ENCODE data around the gene YIF1B. TPM values are rescaled to one million over a fixed set of nuclear protein-coding genes. Genes with fewer than 3 reads are reported as not detected.

YIF1B gene
- total and polyA plus RNA-seq, 9 of the 15 experiments (the other 6 are each of a cell fraction or from before 2014, with no cell fraction given): 8.5 to 586 (median 323) TPM

DNA sequence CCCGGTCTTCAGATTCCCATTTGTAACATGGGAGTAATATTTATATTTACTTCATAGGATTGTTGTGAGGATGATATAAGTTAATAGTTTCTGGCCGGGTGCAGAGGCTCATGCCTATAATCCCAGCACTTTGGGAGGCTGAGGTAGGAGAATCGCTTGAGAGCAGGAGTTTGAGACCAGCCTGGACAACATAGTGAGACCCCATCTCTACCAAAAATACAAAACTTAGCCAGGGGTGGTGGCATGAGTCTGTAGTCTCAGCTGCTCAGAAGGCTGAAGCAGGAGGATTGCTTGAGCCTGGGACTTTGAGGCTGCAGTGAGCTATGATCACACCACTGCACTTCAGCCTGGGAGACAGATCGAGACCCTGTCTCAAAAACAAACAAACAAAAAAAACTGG lies 31.1 kb upstream of the YIF1B start:
- Histone ChIP-seq H3K4me1 (replicated peaks in 1 of 2; ENCODE audit: control insufficient read depth in 2 of 2, insufficient read depth in 2 of 2, low read length in 2 of 2) (peaks cover 0 to 5% of the 10 kb centered on the region in 2 experiments; a peak in 2 of 5 replicates), H3K9me1 (ENCODE audit: control insufficient read depth, insufficient read depth, low read length) (no peaks in the 10 kb centered on the region), H3K27ac (ENCODE audit: extremely low read depth, low read depth, low read length) (no peak overlapping the region), H3K9me3 (replicated peaks; ENCODE audit: control insufficient read depth, insufficient read depth, low read depth, low read length) (no peaks in the 10 kb centered on the region), H3K4me2 (ENCODE audit: insufficient read depth, low read length) (no peak overlapping the region), H2AFZ (ENCODE audit: low read depth, low read length) (no peak overlapping the region), H3K9ac (ENCODE audit: insufficient read depth in 1 of 2, low read depth in 2 of 2, low read length in 2 of 2) (no peak overlapping the region), H4K20me1 (replicated peaks; ENCODE audit: control insufficient read depth, insufficient read depth, low read length) (no peaks in the 10 kb centered on the region), H3K4me3 (no peak overlapping the region), H3K79me2 (ENCODE audit: control insufficient read depth, insufficient read depth, low read length) (no peaks in the 10 kb centered on the region), H3K36me3 (ENCODE audit: control insufficient read depth, insufficient read depth, low read length) (no peaks in the 10 kb centered on the region), H3K27me3 (ENCODE audit: control insufficient read depth in 2 of 2, insufficient read depth in 2 of 2, low read length in 2 of 2) (no peaks in the 10 kb centered on the region)
- intact Hi-C loops (cut with micrococcal nuclease) (no loop called here), in situ Hi-C loops (cut with MboI) (loop anchor here (25.0 kb wide), 1 partner anchor 435 kb away; the partner anchor contains the start of genes SIPA1L3 and WDR87)
- WGBS (ENCODE audit: insufficient coverage, low coverage, missing lambda C conversion rate): 42% methylated on average over 4 of the region's 4 CpGs
- FAIRE-seq: no peak
- POLR2A ChIA-PET: interaction anchor here (0.7 to 1.7 kb wide), 2 partner anchors 9 kb away, joined by 3 to 6 read pairs; no protein-coding TSS in a partner anchor
- no peak for ATAC-seq
- no TSS peak for BruUV-seq (replicated peaks)
- DNase-seq (ENCODE audit: extremely low read depth in 1 of 4, low spot score in 3 of 4): no peak
- CTCF ChIA-PET (ENCODE audit: low intra/inter-chr PET ratio): no interaction called here
- TF ChIP-seq, protein P1, sequence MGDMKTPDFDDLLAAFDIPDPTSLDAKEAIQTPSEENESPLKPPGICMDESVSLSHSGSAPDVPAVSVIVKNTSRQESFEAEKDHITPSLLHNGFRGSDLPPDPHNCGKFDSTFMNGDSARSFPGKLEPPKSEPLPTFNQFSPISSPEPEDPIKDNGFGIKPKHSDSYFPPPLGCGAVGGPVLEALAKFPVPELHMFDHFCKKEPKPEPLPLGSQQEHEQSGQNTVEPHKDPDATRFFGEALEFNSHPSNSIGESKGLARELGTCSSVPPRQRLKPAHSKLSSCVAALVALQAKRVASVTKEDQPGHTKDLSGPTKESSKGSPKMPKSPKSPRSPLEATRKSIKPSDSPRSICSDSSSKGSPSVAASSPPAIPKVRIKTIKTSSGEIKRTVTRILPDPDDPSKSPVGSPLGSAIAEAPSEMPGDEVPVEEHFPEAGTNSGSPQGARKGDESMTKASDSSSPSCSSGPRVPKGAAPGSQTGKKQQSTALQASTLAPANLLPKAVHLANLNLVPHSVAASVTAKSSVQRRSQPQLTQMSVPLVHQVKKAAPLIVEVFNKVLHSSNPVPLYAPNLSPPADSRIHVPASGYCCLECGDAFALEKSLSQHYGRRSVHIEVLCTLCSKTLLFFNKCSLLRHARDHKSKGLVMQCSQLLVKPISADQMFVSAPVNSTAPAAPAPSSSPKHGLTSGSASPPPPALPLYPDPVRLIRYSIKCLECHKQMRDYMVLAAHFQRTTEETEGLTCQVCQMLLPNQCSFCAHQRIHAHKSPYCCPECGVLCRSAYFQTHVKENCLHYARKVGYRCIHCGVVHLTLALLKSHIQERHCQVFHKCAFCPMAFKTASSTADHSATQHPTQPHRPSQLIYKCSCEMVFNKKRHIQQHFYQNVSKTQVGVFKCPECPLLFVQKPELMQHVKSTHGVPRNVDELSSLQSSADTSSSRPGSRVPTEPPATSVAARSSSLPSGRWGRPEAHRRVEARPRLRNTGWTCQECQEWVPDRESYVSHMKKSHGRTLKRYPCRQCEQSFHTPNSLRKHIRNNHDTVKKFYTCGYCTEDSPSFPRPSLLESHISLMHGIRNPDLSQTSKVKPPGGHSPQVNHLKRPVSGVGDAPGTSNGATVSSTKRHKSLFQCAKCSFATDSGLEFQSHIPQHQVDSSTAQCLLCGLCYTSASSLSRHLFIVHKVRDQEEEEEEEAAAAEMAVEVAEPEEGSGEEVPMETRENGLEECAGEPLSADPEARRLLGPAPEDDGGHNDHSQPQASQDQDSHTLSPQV (IDR thresholded peaks at IDR 0.05): no peak
- no peak for TF ChIP-seq ILK (tag; IDR thresholded peaks at IDR 0.05; ENCODE audit: borderline replicate concordance, low read depth)
- TF ChIP-seq, protein P2, sequence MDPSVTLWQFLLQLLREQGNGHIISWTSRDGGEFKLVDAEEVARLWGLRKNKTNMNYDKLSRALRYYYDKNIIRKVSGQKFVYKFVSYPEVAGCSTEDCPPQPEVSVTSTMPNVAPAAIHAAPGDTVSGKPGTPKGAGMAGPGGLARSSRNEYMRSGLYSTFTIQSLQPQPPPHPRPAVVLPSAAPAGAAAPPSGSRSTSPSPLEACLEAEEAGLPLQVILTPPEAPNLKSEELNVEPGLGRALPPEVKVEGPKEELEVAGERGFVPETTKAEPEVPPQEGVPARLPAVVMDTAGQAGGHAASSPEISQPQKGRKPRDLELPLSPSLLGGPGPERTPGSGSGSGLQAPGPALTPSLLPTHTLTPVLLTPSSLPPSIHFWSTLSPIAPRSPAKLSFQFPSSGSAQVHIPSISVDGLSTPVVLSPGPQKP (CRISPR knock-in tag; IDR thresholded peaks at IDR 0.05): no peak
- peak; percentile 37; the same call in 1 of the 2 replicates for TF ChIP-seq ZNF121 (CRISPR knock-in tag; conservative IDR thresholded peaks at IDR 0.05)

Data from K562 (cell line).